Stimulated activated CD8-positive, alpha-beta memory T cell treated with anti-CD3 and anti-CD28 coated beads, Interleukin-4, amount 100 ng/mL, for 4 hours (primary cell): ENCODE results near the gene ME1.
"Not testable (repeated sequence)": the region's sequence is repeated elsewhere in the genome, so short reads cannot be mapped to it uniquely, and the experiment has no call there.

Experiments
- DNase-seq, 2 donors: peaks; one replicate each; pipeline ENCODE4 v3.0.0-alpha.2; 2020; ENCODE audit warnings: low read depth in 2 of 2, low spot score in 1 of 2

The ME1 gene

GRCh38 chr6:83260577-83260976 is 170.3 kb downstream of the ME1 start:
- DNase-seq = no peak

GRCh38 chr6:83258517-83258916 is 172.3 kb downstream of the ME1 start:
- no peak for DNase-seq

- DNase-seq = no peak
These were observed 173.1 kb downstream of the ME1 start for GRCh38 chr6:83257791-83258190.

- DNase-seq = not testable (repeated sequence)
These were observed 174.1 kb downstream of the ME1 start for GRCh38 chr6:83256719-83257118.

GRCh38 chr6:83252719-83253118 is 178.1 kb downstream of the ME1 start:
- DNase-seq = no peak

GRCh38 chr6:83250235-83250634 is 180.6 kb downstream of the ME1 start:
- DNase-seq = no peak

GRCh38 chr6:83247471-83247870 is 183.4 kb downstream of the ME1 start:
- DNase-seq = no peak

GRCh38 chr6:83231146-83231545 is 199.7 kb downstream of the ME1 start:
- no peak for DNase-seq

- no peak for DNase-seq
These were observed 204.3 kb downstream of the ME1 start for GRCh38 chr6:83226517-83226916.

- no peak for DNase-seq
These were observed 208.9 kb downstream of the ME1 start for GRCh38 chr6:83221889-83222479.

GRCh38 chr6:83221276-83221675 is 209.6 kb downstream of the ME1 start:
- DNase-seq = no peak

- DNase-seq = no peak
These were observed 210.7 kb downstream of the ME1 start for GRCh38 chr6:83220121-83220520.

GRCh38 chr6:83218646-83219045 is 212.2 kb downstream of the ME1 start:
- DNase-seq = no peak

- DNase-seq = no peak
These were observed 214.0 kb downstream of the ME1 start for GRCh38 chr6:83216806-83217205.

GRCh38 chr6:83215131-83216047 is 215.5 kb downstream of the ME1 start:
- no peak for DNase-seq

GRCh38 chr6:83202031-83202430 is 228.8 kb downstream of the ME1 start:
- DNase-seq = no peak

- no peak for DNase-seq
These were observed 231.0 kb downstream of the ME1 start for GRCh38 chr6:83199863-83200225.

- DNase-seq = no peak
These were observed 231.5 kb downstream of the ME1 start for GRCh38 chr6:83199173-83199862.

GRCh38 chr6:83198486-83199172 is 232.2 kb downstream of the ME1 start:
- DNase-seq = no peak

- DNase-seq = no peak
These were observed 236.9 kb downstream of the ME1 start for GRCh38 chr6:83193747-83194566.
